ENCODE data around the gene ADAMTSL5.
"Not testable (repeated sequence)": the region's sequence is repeated elsewhere in the genome, so short reads cannot be mapped to it uniquely, and the experiment has no call there.

Gene ADAMTSL5, protein sequence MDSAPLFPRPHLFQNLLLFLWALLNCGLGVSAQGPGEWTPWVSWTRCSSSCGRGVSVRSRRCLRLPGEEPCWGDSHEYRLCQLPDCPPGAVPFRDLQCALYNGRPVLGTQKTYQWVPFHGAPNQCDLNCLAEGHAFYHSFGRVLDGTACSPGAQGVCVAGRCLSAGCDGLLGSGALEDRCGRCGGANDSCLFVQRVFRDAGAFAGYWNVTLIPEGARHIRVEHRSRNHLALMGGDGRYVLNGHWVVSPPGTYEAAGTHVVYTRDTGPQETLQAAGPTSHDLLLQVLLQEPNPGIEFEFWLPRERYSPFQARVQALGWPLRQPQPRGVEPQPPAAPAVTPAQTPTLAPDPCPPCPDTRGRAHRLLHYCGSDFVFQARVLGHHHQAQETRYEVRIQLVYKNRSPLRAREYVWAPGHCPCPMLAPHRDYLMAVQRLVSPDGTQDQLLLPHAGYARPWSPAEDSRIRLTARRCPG

DNA sequence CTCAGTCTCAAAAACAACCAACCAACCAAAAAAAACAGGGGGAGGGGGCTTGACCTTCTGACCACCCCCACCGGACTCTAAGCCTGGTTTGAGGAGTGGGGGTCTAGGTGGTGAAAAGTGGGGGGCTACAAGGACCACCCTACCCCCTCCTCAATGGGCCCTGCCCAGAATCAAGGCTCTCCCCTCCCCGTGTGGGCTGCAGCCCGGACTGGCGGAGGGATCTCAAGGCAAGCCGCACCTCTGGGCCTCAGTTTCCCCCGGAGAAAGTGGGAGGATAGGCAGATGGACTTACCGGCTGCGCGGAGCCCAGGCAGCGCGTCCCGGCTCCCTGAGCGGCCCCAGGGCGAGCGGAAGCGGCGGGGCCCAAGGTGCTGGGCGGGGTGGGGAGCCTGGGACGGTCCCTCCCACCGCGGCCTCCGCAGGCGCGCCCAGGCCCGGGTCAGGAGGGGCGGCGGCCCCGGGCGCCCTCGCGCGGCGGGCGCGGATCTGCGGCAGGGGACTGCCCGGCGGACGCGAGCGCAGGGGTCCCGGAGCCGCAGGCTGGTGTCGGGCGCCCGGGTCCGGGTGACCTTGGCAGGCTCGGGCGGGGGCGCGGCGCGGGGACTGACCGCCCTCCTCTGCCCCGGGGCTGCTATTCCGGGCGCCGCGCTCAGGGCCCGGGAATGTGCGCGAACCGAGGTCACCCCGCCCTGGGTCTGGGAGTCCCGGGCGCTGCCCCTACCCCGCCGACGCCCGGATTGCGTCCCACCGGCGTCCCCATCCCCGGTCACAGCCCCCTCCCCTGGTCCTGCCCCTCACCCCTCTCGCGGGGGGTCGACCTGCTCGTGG is at the start of gene ADAMTSL5:
Gene ADAMTSL5, minus strand, starts transcription at position 349 of the 828 bp plus-strand sequence. CDS start 2,076 bp downstream, outside the sequence.
- DNase-seq (ENCODE audit: low spot score), result peak; percentile 85

DNA sequence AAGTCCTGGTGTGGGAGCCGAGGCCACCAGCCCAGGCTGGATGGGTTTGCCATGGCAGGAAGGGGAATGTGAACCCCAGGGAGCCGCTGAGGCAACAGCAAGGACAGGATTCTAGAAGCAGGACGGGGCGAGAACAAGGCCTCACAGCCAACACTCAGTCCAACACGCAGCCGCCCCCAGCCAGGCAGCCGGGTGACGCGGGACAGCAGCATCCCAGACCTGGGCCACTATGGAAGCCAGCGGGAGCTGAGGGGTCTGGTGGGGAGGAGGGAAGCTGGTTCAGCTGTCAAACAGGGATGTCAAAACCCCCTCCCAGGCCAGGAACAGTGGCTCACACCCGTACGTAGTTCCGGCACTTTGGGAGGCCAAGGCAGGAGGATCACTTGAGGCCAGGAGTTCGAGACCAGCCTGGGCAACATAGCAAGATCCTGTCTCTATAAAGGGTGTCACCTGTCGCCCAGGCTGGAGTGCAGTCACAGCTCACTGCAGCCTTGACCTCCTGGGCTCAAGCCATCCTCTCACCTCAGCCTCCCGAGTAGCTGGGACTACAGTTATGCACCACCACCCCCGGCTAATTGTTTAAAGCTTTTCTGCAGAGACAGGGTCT is 48.5 kb upstream of the ADAMTSL5 start:
- no peak for DNase-seq (ENCODE audit: low spot score)

DNA sequence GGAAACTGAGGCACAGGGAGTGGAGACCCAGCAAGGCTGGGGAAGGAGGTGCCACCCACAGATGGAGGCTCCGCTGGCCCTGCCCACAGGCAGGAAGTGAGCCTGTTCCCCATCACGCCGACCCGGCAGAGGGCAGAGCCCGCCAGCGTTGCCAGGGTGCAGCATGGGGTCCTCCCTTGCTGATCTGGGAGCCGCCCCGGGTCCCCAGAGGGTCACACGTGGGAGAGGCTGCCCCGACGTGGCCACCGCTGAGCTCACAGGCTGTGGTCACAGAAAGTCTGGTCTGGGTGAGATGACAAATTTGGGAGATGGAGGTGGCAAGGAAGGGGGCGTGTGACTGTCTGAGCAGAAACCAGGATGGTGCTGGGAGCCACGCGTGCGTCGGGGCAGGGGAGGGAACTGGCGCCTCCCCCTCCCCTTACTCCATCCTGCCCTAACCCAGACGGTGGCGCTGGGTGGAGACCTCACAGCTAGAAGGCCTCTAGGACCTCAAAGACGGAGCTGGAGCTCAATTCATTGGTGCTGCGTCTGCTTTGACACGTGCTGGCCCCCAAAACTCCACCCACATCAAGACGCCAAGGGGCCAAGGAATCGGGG is 47.6 kb upstream of the ADAMTSL5 start:
- no peak for DNase-seq (ENCODE audit: low spot score)

DNA sequence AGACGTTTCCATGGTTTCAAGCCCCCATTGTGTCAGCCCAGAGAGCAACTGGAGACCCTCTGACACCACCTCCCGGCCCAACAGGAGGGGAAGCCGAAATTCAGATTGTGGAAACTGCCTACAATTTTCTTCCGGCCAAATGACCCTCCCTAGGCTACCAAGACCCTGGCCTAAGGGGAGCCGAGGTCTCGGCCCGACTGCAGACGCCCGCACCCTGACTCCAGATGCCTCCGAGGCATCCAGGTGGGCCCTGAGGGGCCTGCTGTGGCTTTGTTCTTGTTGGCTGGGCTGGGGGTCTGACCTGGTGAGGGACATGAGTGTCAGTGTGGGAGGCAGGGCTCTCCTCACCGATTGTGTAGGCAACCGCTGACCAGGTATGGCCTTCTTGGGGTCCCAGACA is 45.7 kb upstream of the ADAMTSL5 start:
- DNase-seq (ENCODE audit: low spot score), result no peak

DNA sequence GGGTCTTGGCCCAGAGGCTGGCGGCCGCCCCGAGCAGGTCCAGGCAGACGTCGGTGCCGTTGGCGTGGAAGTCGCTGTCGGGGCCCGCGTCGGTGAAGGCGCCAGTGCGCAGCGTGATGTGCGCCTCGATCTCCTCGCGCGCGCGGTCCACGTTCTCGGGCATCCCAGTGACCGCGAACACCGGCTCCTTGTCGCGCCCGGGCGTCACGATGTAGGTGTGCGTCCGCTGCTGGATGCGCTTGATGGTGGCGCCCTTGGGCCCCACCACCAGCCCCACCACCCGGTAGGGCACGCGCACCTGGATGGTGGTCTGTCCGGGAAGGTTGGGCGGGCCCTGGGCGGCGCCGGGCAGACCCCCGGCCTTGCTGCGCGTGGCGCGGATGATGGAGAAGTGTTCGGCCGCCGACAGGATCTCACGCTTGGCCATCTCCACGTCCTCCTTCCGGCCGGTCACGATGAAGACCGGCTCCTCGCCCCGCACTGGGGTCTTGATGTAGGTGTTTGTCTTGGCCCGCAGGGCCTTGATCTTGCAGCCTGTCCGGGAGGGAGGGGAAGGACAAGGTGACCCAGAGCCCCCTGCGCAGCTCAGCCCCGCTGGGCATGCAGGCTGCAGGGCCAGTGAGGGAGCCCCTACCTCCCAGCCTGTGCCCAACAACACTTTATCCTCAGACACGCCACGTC is 43.7 kb upstream of the ADAMTSL5 start:
- DNase-seq (ENCODE audit: low spot score), result no peak

DNA sequence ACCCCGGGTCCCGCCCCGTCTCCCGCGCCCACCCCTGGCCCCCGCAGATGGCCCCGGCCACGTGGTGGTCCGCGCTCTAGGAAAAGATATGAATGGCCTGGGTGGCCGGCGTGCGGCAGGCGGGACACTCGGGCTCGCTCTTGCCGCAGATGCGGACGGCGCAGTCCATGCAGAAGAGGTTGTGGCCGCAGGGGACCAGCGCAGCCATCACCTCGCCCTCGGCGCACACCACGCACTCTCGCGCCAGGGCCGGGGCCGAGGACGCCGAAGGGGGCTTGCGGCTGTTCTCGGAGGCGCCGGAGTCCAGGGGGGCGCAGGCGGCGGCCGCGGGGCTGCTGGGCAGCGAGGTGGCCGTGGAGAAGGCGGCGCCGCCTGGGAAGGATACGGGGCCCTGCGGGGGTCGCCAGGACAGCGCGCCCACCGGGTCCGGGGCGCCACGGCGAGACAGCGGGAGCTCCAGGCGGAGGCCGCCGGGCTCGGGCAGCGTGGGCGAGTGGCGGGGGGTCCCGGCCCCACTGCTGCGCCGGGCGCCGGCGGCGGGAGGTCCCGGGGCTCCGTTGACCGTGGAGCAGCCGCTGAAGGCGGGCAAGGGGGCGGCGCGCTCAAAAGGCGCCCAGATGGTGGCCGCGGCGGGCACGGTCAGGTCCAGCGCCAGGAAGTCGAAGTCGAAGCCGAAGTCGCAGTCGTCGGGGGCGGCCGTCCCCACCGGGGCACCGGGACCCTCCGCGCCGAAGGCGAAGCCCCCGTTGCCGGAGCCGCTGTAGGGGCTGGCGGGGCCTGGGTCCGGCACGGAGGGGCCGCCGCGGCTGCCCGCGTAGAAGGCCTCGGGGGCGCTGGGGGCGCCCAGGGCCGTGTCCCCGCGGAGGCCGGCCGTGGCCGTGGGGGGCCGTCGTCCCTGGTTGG is 42.9 kb upstream of the ADAMTSL5 start:
- no peak for DNase-seq (ENCODE audit: low spot score)

DNA sequence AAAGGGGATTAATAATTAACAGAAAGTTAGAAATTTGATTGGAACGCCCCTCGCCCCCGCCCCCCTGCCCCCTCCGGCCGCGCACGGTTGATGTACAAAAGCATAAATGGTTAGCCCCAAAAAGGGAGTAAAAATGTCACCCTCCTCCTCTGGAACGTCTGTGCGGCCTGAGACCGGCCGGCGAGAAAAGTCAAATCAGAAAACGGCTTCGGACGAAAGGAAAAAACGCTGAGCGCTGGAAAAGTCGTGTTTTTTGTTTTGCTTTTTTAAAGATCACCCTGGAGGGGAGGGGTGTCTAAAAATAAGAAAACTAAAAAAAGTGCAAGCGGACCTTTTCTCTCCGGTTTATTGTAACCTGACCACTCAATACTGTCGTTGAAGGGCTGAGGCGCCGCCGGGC is 42.1 kb upstream of the ADAMTSL5 start:
- DNase-seq (ENCODE audit: low spot score), result no peak

DNA sequence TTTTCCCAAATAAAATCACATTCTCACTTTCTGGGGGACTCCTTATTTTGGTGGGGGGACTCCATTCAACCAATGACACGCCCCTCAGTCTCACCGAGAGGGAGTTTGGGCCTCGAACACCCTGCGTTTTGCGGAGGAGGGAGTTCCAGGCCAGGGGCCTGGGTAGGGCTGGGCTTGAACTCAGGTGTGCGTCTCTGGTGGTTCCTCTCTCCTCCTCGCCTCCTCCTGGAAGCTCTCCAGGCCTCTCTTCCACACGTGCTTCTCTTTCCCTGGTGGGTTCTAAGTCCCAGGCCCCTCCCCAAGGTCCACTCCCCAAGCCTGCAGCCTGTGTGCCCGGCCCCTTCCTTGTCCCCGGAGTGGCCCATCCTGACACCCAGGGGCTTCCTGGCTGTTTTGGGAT is 40.6 kb upstream of the ADAMTSL5 start:
- DNase-seq (ENCODE audit: low spot score), result no peak

DNA sequence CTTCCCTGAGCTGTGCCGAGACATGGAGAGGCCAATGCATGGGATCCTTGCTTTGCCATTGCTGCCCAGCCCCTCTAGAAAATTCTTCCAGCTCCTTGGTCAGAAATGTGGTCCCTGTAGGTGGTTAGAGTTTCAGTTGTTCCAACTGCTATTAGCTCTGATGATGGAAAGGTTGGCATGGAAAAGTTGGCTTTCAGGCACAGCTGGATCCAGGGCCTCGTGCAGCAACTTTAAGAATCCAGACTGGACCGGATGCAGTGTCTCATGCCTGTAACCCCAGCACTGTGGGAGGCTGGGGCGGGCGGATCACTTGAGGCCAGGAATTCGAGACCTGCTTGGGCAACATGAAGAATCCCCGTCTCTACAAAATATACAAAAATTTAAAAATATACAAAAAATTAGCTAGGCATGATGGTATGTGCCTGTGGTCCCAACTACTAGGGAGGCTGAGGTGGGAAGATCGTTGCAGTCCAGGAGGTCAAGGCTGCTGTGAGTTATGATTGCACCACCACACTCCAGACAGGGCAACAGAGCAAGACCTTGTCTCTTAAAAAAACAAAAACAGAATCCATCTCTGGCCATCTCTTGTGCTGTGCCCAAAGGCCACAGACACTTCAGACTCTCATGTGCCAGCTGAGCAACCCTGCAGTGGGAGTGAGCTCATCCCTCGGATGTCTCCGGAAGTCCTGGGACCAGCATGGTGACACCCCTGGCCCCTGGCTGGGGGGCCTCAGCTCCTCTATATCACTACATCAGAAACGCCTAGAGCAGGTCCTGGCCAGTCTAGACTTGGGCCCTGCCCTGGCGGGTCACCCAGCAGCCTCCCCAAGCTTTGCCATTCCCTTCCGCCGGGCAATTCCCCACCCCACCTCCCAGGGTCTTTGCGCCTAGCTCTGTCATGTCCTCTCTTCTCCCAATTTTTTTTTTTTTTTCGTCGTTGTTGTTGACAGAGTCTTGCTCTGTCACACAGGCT is 38.5 kb upstream of the ADAMTSL5 start:
- no peak for DNase-seq (ENCODE audit: low spot score)

DNA sequence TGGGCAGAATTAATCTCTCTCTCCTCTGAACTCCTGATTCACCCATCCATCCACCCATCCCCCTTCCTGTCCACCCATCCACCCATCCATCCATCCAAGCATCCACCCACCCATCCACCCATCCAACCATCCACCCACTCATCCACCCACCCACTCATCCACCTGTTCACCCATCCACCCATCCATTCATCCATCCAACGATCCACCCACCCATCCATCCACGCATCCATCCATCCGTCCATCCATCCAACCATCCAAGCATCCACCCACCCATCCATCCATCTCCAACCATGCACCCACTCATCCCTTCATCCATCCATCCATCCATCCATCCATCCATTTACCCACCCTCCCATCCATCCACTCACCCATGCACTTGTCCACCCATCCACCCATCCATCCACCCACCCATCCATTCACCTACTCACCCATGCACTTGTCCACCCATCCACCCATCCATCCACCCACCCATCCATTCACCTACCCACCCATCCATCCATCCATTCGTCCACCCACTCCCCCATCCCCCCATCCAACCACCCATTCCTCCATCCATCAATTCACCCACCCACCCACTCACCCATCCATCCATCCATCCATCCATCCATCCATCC is 36.6 kb upstream of the ADAMTSL5 start:
- DNase-seq (ENCODE audit: low spot score), result no peak

DNA sequence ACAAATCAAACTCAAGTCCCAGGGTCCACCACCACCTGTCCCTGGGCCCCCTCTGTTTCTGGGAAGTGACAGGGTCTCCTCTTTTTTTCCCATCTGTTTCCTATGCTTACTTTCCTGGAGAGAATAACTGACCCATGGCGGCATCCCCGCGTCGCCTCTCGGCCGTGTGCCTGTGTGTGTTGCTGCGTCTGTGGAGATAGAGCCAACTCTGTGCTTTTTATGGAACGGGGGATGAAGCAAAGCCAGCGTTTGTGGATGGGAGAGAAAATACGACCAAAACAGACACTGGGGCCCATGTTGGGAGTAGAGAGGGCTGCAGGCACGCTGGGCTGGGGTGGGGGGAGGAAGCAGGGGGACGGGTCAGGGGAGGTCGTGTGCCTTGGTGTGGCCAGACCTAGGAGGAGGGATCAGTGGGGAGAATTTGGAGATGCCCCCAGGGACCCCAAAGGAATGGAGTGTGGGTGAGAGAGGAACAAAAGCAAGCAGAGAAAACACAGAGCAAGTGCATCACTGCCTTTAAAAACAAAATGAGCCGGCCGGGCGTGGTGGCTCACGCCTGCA is 27.6 kb upstream of the ADAMTSL5 start:
- no peak for DNase-seq (ENCODE audit: low spot score)

DNA sequence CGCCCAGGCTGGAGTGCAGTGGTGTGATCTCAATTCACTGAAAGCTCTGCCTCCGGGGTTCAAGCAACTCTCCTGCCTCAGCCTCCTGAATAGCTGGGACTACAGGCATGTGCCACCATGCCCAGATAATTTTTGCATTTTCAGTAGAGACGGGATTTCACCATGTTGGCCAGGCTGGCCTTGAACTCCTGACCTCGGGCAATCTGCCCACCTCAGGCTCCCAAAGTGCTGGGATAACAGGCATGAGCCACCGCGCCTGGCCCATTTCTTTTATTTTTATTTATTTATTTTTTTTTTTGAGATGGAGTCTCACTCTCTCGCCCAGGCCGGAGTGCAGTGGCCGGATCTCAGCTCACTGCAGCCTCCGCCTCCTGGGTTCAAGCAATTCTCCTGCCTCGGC is 26.9 kb upstream of the ADAMTSL5 start:
- not testable (repeated sequence) for DNase-seq (ENCODE audit: low spot score)

DNA sequence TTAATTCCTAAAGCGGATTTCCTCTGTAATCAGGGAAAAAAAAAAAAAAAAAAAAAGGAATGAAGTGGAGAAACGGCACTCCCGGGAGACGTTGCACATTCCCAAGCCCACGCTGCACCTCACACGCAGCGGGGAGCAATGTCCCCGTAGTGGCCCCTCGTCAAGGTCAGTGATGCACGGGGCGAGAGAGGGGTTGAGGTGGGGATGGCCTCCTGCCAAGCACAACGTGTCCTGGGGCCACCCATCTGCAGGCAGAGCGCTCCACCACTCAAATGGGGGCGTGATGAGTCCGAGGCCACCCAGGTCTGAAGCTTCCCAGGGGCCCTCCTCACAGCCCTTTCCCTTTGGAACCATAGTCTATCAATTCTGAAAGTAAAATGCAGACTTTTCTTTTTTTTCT is 26.2 kb upstream of the ADAMTSL5 start:
- no peak for DNase-seq (ENCODE audit: low spot score)

DNA sequence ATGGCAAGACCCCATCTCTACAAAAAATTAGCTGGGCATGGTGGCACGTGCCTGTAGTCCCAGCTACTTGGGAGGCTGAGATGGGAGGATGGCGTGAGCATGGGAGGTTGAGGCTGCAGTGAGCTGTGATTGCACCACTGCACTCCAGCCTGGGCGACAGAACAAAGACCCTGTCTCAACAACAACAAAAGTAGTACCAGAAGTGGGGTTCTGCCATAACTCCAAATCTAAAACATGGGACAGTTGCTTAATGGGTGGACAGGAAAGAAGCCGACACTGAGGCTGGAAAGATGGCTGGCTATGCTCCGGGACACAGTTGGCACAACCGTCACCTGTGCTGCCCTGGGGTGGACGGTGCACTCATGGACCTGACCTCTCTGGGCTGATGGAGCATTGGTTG is 22.9 kb upstream of the ADAMTSL5 start:
- not testable (repeated sequence) for DNase-seq (ENCODE audit: low spot score)

DNA sequence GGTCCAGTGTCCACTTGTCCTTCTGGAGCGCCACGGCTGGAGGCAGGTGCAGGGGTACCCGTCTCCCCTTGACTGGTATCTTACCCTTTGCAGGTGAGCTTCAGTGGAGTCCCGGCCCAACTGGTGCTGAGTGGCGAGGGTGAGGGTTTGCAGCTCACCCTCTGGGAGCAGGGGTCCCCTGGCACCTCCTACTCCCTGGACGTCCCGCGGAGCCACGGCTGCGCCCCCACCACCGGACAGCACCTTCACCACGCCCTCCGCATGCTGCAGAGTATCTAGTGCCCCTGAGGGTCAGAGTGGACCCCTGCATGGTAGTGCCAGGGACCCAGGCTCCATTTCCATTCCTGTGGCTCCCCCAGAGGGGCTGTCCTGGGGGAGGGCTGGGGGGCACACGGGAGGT is 22.2 kb upstream of the ADAMTSL5 start:
- DNase-seq (ENCODE audit: low spot score), result no peak

DNA sequence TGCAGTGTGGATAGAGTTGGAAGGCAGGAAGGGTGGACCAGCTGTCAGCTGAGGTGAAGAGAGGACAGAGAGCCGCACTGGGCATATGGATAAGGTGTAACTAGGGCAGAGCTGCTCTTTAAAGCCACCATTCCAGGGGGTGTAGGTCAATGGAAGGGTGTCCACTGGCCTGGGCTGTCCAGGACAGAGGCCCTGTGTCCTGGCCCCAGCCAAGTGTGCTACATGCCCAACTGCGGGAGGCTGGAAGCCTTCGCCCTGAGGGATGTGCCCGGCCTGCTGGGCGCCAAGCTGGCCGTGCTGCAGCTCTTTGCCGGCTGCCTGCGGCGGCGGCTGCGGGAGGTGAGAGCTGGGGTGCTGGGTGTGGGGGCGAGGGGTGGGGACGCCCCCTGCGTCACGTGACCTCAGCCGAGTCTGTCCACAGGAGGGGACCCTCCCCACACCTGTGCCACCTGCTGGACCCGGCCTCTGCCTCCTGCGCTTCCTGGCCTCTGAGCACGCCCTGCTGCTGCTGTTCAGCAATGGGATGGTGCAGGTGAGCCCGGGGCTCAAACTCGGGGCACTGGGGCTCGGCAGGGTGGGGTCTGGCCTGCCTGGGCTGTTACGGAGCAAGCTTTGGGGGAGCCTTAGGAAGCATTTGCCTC is 20.8 kb upstream of the ADAMTSL5 start:
- no peak for DNase-seq (ENCODE audit: low spot score)

DNA sequence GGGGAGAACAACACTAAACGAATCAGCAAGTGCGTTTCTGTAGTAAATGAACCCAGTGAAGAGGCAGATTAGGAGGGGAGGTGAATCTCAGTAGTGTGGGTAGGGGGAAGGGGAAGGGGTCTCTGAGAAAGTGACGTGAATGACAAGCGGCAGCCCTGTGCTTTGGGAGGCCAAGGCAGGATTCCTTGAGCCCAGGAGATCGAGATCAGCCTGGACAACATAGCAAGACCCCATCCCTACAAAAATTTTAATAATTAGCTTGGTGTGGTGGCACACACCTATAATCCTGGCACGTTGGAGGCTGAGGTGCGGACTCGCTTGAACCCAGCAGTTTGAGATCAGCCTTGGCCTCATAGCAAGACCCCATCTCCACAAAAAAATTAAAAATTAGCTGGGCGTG is 19.2 kb upstream of the ADAMTSL5 start:
- DNase-seq (ENCODE audit: low spot score), result no peak

DNA sequence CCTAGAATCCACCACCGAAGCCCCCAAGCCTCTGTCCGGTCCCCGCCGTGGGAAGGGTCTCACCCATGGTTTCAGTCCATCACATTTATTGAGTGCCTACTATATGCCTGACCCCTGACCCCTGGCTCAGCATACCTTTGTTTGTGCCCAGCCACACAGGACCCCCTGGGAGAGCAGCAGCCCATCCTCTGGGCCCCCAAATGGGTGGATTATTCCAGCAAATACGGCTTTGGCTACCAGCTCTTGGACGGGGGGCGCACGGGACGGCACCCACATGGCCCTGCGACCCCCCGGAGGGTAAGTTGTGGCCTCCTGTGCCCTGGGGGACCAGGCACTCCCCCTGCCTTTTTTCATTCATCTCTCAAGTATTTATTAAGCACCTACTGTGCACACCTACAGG is 18.8 kb upstream of the ADAMTSL5 start:
- no peak for DNase-seq (ENCODE audit: low spot score)

All from LoVo (cell line).